WTC11 (cell line): Measurements from ENCODE around the gene STK40. TPM values are rescaled to one million over a fixed set of nuclear protein-coding genes. Genes with fewer than 3 reads are reported as not detected.

Experiments
- ATAC-seq: fragments of 200-7000 bp; cut with Tn5 transposase; 2 replicates; pipeline ENCODE4 v1.10.0; 2021; ENCODE audit warnings: mild to moderate bottlenecking, moderate library complexity
- CTCF ChIA-PET: fragments of 300-600 bp; sonication (Branson Sonifier 250); formaldehyde crosslinking; loops from one replicate; lab custom pipeline; 2021; ENCODE audit warnings: antibody characterized with exemption; lab: Charles Lee
- POLR2A ChIA-PET: fragments of 350-600 bp; sonication (Branson Sonifier 250); formaldehyde crosslinking; loops from one replicate; lab custom pipeline; 2021; ENCODE audit warnings: antibody characterized with exemption; lab: Charles Lee
- DNase-seq: peaks from one replicate; pipeline ENCODE4 v3.0.0; 2021; ENCODE audit warnings: low spot score
- H3K27ac Mint-ChIP-seq: 2 replicates; pipeline ENCODE4 v1.8.0; 2021; ENCODE audit warnings: mixed read lengths
- H3K27me3 Mint-ChIP-seq: 2 replicates; pipeline ENCODE4 v1.8.0; 2021; ENCODE audit warnings: low read depth, mild to moderate bottlenecking, moderate library complexity, mixed read lengths
- H3K36me3 Mint-ChIP-seq: 2 replicates; pipeline ENCODE4 v1.8.0; 2021; ENCODE audit warnings: mixed read lengths
- H3K4me1 Mint-ChIP-seq: 2 replicates; pipeline ENCODE4 v1.8.0; 2022; ENCODE audit warnings: mixed read lengths
- H3K4me3 Mint-ChIP-seq: 2 replicates; pipeline ENCODE4 v1.8.0; 2021; ENCODE audit warnings: mild to moderate bottlenecking, moderate library complexity, mixed read lengths
- H3K9me3 Mint-ChIP-seq: 2 replicates; pipeline ENCODE4 v1.8.0; 2021; ENCODE audit warnings: mixed read lengths
- CDX4 ChIP-seq: fragments of 250-450 bp; sonication (Bioruptor Pico); IDR thresholded peaks from 2 replicates; pipeline ENCODE4 v1.9.0; 2021; ENCODE audit warnings: moderate library complexity, mild to moderate bottlenecking, inconsistent platforms, borderline replicate concordance
- CREB1 ChIP-seq: sonication (generic); formaldehyde crosslinking; IDR thresholded peaks from 2 replicates; pipeline ENCODE4 v1.8.0; 2023; ENCODE audit warnings: mild to moderate bottlenecking, missing genetic modification reagents
- E2F1 ChIP-seq: sonication (generic); formaldehyde crosslinking; IDR thresholded peaks from 2 replicates; pipeline ENCODE4 v1.8.0; 2022; ENCODE audit warnings: mild to moderate bottlenecking, missing genetic modification reagents
- ELF4 ChIP-seq: sonication (generic); formaldehyde crosslinking; IDR thresholded peaks from 2 replicates; pipeline ENCODE4 v1.8.1; 2022; ENCODE audit warnings: low read depth, mild to moderate bottlenecking, moderate library complexity, missing genetic modification reagents
- EMX1 ChIP-seq: fragments of 250-450 bp; sonication (Bioruptor Pico); IDR thresholded peaks from 2 replicates; pipeline ENCODE4 v1.8.0; 2021; ENCODE audit warnings: mild to moderate bottlenecking
- ESRRA ChIP-seq: sonication (generic); formaldehyde crosslinking; IDR thresholded peaks from 2 replicates; pipeline ENCODE4 v1.8.1; 2022; ENCODE audit warnings: mild to moderate bottlenecking, missing genetic modification reagents, borderline replicate concordance
- ETV6 ChIP-seq: sonication (generic); formaldehyde crosslinking; IDR thresholded peaks from 2 replicates; pipeline ENCODE4 v1.8.1; 2022; ENCODE audit warnings: mild to moderate bottlenecking, missing genetic modification reagents
- FOXK1 ChIP-seq: sonication (generic); formaldehyde crosslinking; IDR thresholded peaks from 2 replicates; pipeline ENCODE4 v1.8.0; 2022; ENCODE audit warnings: mild to moderate bottlenecking, moderate library complexity, missing genetic modification reagents
- MLX ChIP-seq: sonication (generic); formaldehyde crosslinking; IDR thresholded peaks from 2 replicates; pipeline ENCODE4 v1.8.1; 2023; ENCODE audit warnings: mild to moderate bottlenecking, missing genetic modification reagents, moderate library complexity
- NFATC4 ChIP-seq: fragments of 250-450 bp; sonication (Bioruptor Pico); IDR thresholded peaks from 2 replicates; pipeline ENCODE4 v1.9.0; 2021; ENCODE audit warnings: mild to moderate bottlenecking
- NFYB ChIP-seq: sonication (generic); formaldehyde crosslinking; conservative IDR thresholded peaks from 2 replicates; pipeline ENCODE4 v1.8.0; 2022; ENCODE audit warnings: low read depth, missing genetic modification reagents
- PRRX2 ChIP-seq: fragments of 250-450 bp; sonication (Bioruptor Pico); IDR thresholded peaks from 2 replicates; pipeline ENCODE4 v1.8.0; 2021; ENCODE audit warnings: mild to moderate bottlenecking
- SMAD4 ChIP-seq: sonication (generic); formaldehyde crosslinking; IDR thresholded peaks from 2 replicates; pipeline ENCODE4 v1.8.0; 2022; ENCODE audit warnings: mild to moderate bottlenecking, missing genetic modification reagents
- TEAD4 ChIP-seq: sonication (generic); formaldehyde crosslinking; IDR thresholded peaks from 2 replicates; pipeline ENCODE4 v1.8.0; 2022; ENCODE audit warnings: mild to moderate bottlenecking, missing genetic modification reagents
- ZNF317 ChIP-seq: sonication (generic); formaldehyde crosslinking; IDR thresholded peaks from 2 replicates; pipeline ENCODE4 v1.8.1; 2023; ENCODE audit warnings: low read depth, mild to moderate bottlenecking, moderate library complexity, missing genetic modification reagents, borderline replicate concordance
- total RNA-seq: library from RNA; stranded (reverse); gene quantifications from 3 replicates; pipeline ENCODE4 v1.2.3, GENCODE V29; 2021
- TF ChIP-seq, protein P1 (sequence below): sonication (generic); formaldehyde crosslinking; IDR thresholded peaks from 2 replicates; pipeline ENCODE4 v1.8.1; 2023; ENCODE audit warnings: mild to moderate bottlenecking, missing genetic modification reagents
- TF ChIP-seq, protein P2 (sequence below): sonication (generic); formaldehyde crosslinking; IDR thresholded peaks from 2 replicates; pipeline ENCODE4 v1.8.0; 2023; ENCODE audit warnings: mild to moderate bottlenecking, missing genetic modification reagents
- TF ChIP-seq, protein P3 (sequence below): sonication (generic); formaldehyde crosslinking; IDR thresholded peaks from 2 replicates; pipeline ENCODE4 v1.8.1; 2022; ENCODE audit warnings: mild to moderate bottlenecking, missing genetic modification reagents, moderate library complexity, borderline replicate concordance
- TF ChIP-seq, protein P4 (sequence below): sonication (generic); formaldehyde crosslinking; IDR thresholded peaks from 2 replicates; pipeline ENCODE4 v1.8.1; 2023; ENCODE audit warnings: mild to moderate bottlenecking, missing genetic modification reagents, borderline replicate concordance
- TF ChIP-seq, protein P5 (sequence below): sonication (generic); formaldehyde crosslinking; IDR thresholded peaks from 2 replicates; pipeline ENCODE4 v1.8.1; 2022; ENCODE audit warnings: missing genetic modification reagents, borderline replicate concordance
- TF ChIP-seq, protein P6 (sequence below): sonication (generic); formaldehyde crosslinking; conservative IDR thresholded peaks from 2 replicates; pipeline ENCODE4 v1.8.1; 2022; ENCODE audit warnings: mild to moderate bottlenecking, missing genetic modification reagents

The STK40 gene
- total RNA-seq, 1 experiment from 2014 or later, result 24.7 TPM

DNA sequence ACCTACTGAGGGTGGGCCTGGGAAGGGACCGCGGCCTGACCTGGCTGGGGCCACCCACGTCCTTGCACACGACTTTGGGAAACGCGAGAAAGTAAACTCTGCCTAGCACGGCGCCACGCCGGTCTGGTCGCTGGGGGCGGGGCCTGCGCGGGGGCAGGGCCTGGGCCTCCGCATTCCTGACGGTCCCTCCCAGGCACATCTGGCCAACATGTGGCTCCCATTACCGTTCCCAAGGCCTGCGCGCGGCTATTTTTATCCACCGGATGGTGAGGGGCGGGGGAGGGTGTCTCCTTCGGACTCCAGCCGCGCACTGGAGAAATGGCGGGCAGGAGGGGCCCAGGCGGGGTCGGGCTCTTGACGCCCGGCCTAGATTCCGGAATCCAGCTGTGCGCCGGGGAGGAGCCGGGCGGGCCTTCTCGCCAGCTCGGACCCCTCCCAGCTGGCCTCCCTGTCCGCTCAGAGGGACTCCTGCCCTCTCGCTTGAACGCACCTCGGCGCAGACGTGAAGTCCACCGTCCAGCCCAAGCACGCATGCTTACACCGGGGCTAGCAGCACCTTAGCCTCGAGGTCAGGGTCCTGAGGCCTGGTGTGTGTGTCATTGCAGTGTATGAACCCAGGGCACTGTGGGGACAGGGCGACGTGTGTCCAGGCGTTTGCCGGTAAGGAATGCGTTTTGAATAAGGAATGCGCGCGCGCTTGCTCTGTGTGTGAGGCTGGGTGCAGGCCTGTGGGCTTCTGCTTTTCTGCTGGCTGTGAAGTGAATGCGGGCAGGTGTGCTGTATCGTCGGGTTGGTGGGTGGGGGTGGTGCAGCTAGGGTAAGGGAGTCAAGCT, 64.4 kb downstream of the STK40 start:
- ChIA-PET POLR2A (interaction anchor here (0.7 to 7.3 kb wide), 8 partner anchors 15 to 551 kb away, joined by 3 to 77 read pairs (median 4); partner anchors contain the start of genes CLSPN, LSM10, SH3D21 and STK40), CTCF (interaction anchor here (0.6 to 4.8 kb wide), 16 partner anchors 15 to 224 kb away, joined by 3 to 32 read pairs (median 4); partner anchors contain the start of genes OSCP1, SH3D21, THRAP3 and TRAPPC3)
- Mint-ChIP-seq H3K27me3 (peaks cover 10% of the 10 kb centered on the region), H3K4me3 (peak overlapping the region; percentile 89), H3K4me1 (peaks cover 25% of the 10 kb centered on the region), H3K27ac (peak overlapping the region; percentile 97), H3K9me3 (no peaks in the 10 kb centered on the region), H3K36me3 (peaks cover 6% of the 10 kb centered on the region; the same call in 1 of the 2 replicates)
- ATAC-seq, result peak; percentile 61
- peak; percentile 91 for DNase-seq
- TF ChIP-seq, protein P1, sequence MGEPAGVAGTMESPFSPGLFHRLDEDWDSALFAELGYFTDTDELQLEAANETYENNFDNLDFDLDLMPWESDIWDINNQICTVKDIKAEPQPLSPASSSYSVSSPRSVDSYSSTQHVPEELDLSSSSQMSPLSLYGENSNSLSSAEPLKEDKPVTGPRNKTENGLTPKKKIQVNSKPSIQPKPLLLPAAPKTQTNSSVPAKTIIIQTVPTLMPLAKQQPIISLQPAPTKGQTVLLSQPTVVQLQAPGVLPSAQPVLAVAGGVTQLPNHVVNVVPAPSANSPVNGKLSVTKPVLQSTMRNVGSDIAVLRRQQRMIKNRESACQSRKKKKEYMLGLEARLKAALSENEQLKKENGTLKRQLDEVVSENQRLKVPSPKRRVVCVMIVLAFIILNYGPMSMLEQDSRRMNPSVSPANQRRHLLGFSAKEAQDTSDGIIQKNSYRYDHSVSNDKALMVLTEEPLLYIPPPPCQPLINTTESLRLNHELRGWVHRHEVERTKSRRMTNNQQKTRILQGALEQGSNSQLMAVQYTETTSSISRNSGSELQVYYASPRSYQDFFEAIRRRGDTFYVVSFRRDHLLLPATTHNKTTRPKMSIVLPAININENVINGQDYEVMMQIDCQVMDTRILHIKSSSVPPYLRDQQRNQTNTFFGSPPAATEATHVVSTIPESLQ (CRISPR knock-in tag), result no peak
- TF ChIP-seq FOXK1 (CRISPR knock-in tag), result peak; percentile 62
- no peak for TF ChIP-seq NFATC4
- TF ChIP-seq, protein P2, sequence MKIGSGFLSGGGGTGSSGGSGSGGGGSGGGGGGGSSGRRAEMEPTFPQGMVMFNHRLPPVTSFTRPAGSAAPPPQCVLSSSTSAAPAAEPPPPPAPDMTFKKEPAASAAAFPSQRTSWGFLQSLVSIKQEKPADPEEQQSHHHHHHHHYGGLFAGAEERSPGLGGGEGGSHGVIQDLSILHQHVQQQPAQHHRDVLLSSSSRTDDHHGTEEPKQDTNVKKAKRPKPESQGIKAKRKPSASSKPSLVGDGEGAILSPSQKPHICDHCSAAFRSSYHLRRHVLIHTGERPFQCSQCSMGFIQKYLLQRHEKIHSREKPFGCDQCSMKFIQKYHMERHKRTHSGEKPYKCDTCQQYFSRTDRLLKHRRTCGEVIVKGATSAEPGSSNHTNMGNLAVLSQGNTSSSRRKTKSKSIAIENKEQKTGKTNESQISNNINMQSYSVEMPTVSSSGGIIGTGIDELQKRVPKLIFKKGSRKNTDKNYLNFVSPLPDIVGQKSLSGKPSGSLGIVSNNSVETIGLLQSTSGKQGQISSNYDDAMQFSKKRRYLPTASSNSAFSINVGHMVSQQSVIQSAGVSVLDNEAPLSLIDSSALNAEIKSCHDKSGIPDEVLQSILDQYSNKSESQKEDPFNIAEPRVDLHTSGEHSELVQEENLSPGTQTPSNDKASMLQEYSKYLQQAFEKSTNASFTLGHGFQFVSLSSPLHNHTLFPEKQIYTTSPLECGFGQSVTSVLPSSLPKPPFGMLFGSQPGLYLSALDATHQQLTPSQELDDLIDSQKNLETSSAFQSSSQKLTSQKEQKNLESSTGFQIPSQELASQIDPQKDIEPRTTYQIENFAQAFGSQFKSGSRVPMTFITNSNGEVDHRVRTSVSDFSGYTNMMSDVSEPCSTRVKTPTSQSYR (CRISPR knock-in tag), result no peak; the same call in 1 of the 2 replicates
- TF ChIP-seq, protein P3, sequence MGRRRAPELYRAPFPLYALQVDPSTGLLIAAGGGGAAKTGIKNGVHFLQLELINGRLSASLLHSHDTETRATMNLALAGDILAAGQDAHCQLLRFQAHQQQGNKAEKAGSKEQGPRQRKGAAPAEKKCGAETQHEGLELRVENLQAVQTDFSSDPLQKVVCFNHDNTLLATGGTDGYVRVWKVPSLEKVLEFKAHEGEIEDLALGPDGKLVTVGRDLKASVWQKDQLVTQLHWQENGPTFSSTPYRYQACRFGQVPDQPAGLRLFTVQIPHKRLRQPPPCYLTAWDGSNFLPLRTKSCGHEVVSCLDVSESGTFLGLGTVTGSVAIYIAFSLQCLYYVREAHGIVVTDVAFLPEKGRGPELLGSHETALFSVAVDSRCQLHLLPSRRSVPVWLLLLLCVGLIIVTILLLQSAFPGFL, result no peak
- TF ChIP-seq ESRRA (CRISPR knock-in tag), result no peak
- no peak for TF ChIP-seq PRRX2
- TF ChIP-seq SMAD4 (CRISPR knock-in tag), result no peak
- TF ChIP-seq, protein P4, sequence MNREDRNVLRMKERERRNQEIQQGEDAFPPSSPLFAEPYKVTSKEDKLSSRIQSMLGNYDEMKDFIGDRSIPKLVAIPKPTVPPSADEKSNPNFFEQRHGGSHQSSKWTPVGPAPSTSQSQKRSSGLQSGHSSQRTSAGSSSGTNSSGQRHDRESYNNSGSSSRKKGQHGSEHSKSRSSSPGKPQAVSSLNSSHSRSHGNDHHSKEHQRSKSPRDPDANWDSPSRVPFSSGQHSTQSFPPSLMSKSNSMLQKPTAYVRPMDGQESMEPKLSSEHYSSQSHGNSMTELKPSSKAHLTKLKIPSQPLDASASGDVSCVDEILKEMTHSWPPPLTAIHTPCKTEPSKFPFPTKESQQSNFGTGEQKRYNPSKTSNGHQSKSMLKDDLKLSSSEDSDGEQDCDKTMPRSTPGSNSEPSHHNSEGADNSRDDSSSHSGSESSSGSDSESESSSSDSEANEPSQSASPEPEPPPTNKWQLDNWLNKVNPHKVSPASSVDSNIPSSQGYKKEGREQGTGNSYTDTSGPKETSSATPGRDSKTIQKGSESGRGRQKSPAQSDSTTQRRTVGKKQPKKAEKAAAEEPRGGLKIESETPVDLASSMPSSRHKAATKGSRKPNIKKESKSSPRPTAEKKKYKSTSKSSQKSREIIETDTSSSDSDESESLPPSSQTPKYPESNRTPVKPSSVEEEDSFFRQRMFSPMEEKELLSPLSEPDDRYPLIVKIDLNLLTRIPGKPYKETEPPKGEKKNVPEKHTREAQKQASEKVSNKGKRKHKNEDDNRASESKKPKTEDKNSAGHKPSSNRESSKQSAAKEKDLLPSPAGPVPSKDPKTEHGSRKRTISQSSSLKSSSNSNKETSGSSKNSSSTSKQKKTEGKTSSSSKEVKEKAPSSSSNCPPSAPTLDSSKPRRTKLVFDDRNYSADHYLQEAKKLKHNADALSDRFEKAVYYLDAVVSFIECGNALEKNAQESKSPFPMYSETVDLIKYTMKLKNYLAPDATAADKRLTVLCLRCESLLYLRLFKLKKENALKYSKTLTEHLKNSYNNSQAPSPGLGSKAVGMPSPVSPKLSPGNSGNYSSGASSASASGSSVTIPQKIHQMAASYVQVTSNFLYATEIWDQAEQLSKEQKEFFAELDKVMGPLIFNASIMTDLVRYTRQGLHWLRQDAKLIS (CRISPR knock-in tag), result peak; percentile 95; the same call in 1 of the 2 replicates
- no peak for TF ChIP-seq CDX4
- no peak for TF ChIP-seq E2F1 (CRISPR knock-in tag)
- TF ChIP-seq TEAD4 (CRISPR knock-in tag), result peak; percentile 14
- no peak for TF ChIP-seq ZNF317 (CRISPR knock-in tag)
- TF ChIP-seq ETV6 (CRISPR knock-in tag), result peak; percentile 95
- TF ChIP-seq ELF4, result no peak
- no peak for TF ChIP-seq NFYB (CRISPR knock-in tag)
- TF ChIP-seq, protein P5, sequence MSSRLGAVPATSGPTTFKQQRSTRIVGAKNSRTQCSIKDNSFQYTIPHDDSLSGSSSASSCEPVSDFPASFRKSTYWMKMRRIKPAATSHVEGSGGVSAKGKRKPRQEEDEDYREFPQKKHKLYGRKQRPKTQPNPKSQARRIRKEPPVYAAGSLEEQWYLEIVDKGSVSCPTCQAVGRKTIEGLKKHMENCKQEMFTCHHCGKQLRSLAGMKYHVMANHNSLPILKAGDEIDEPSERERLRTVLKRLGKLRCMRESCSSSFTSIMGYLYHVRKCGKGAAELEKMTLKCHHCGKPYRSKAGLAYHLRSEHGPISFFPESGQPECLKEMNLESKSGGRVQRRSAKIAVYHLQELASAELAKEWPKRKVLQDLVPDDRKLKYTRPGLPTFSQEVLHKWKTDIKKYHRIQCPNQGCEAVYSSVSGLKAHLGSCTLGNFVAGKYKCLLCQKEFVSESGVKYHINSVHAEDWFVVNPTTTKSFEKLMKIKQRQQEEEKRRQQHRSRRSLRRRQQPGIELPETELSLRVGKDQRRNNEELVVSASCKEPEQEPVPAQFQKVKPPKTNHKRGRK (CRISPR knock-in tag), result no peak
- TF ChIP-seq EMX1 (CRISPR knock-in tag), result no peak
- 0 out of 2 replicates have a peak, but pooled peaks have one; percentile 69 for TF ChIP-seq CREB1 (CRISPR knock-in tag)
- TF ChIP-seq, protein P6, sequence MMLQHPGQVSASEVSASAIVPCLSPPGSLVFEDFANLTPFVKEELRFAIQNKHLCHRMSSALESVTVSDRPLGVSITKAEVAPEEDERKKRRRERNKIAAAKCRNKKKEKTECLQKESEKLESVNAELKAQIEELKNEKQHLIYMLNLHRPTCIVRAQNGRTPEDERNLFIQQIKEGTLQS (CRISPR knock-in tag), result peak; percentile 27; the same call in 1 of the 2 replicates
- no peak for TF ChIP-seq MLX (CRISPR knock-in tag)
